ENCODE measurements around the gene CCDC80.
A peak's percentile ranks its signal among the peaks of the same experiment; 100 is the strongest.
"Not testable (repeated sequence)": the region's sequence is repeated elsewhere in the genome, so short reads cannot be mapped to it uniquely, and the experiment has no call there.

The CCDC80 gene

GRCh38 chr3:112564940-112565305 lies 76.0 kb downstream of the CCDC80 start:
- ChIA-PET CTCF (no interaction called here), POLR2A (ENCODE audit: low non-redundant PET) (no interaction called here)
- DNase-seq (ENCODE audit: low spot score), result no peak
- H3K27ac ChIP-seq, result no peak overlapping the region
- no peak for TF ChIP-seq CTCF (conservative IDR thresholded peaks at IDR 0.05; ENCODE audit: low read depth)

- CTCF ChIA-PET; H3K27ac ChIP-seq; POLR2A ChIA-PET (ENCODE audit: low non-redundant PET); DNase-seq (ENCODE audit: low spot score): not testable (repeated sequence)
Measured at GRCh38 chr3:112564247-112564939, 76.5 kb downstream of the CCDC80 start.

GRCh38 chr3:112561734-112562529 lies 79.0 kb downstream of the CCDC80 start, which contains the start of the genes ATG3 and SLC35A5:
ATG3 (minus strand) TSS chr3:112561962; CDS start chr3:112561528, 434 bp downstream.
SLC35A5 (plus strand) TSS chr3:112562045; CDS start chr3:112563404, 1,359 bp downstream.
- ChIA-PET CTCF (interaction anchor here (0.6 to 0.9 kb wide), 4 partner anchors 31 to 1495 kb away, joined by 3 to 4 read pairs (median 3); partner anchors contain the start of genes CCDC191 and QTRT2), POLR2A (ENCODE audit: low non-redundant PET) (interaction anchor here (0.6 to 0.8 kb wide), 2 partner anchors 79 to 921 kb away, joined by 3 to 4 read pairs; no protein-coding TSS in a partner anchor)

GRCh38 chr3:112561484-112561733 lies 79.5 kb downstream of the CCDC80 start:
- CTCF ChIA-PET, result interaction anchor here (1.0 kb wide), 1 partner anchor 28 kb away, joined by 11 read pairs; no protein-coding TSS in a partner anchor
- peak overlapping the region; percentile 97 for H3K27ac ChIP-seq
- no peak for TF ChIP-seq CTCF (conservative IDR thresholded peaks at IDR 0.05; ENCODE audit: low read depth)
- DNase-seq (ENCODE audit: low spot score), result no peak
- POLR2A ChIA-PET (ENCODE audit: low non-redundant PET), result interaction anchor here (0.6 to 0.8 kb wide), 3 partner anchors 13 to 921 kb away, joined by 3 to 4 read pairs (median 3); no protein-coding TSS in a partner anchor

More at GRCh38 chr3:112561734-112562529, 79.0 kb downstream of the CCDC80 start, which contains the start of the genes ATG3 and SLC35A5:
- no peak for TF ChIP-seq CTCF (conservative IDR thresholded peaks at IDR 0.05; ENCODE audit: low read depth)
- H3K27ac ChIP-seq, result peak within 1 kb of the TSS; percentile 97
- DNase-seq (ENCODE audit: low spot score), result peak; percentile 98

GRCh38 chr3:112560721-112561483 lies 80.0 kb downstream of the CCDC80 start:
- peak overlapping the region; percentile 97 for H3K27ac ChIP-seq
- CTCF ChIA-PET, result interaction anchor here (0.7 to 1.0 kb wide), 2 partner anchors 28 to 29 kb away, joined by 3 to 11 read pairs; no protein-coding TSS in a partner anchor
- POLR2A ChIA-PET (ENCODE audit: low non-redundant PET), result interaction anchor here (0.6 to 0.7 kb wide), 2 partner anchors 12 to 920 kb away, joined by 3 read pairs; no protein-coding TSS in a partner anchor
- DNase-seq (ENCODE audit: low spot score), result peak; percentile 71
- TF ChIP-seq CTCF (conservative IDR thresholded peaks at IDR 0.05; ENCODE audit: low read depth), result no peak

- H3K27ac ChIP-seq, result no peak overlapping the region
- POLR2A ChIA-PET (ENCODE audit: low non-redundant PET), result no interaction called here
- no peak for DNase-seq (ENCODE audit: low spot score)
- no peak for TF ChIP-seq CTCF (conservative IDR thresholded peaks at IDR 0.05; ENCODE audit: low read depth)
- CTCF ChIA-PET, result interaction anchor here (0.6 to 1.0 kb wide), 3 partner anchors 27 to 82 kb away, joined by 3 to 11 read pairs (median 3); no protein-coding TSS in a partner anchor
Measured at GRCh38 chr3:112560307-112560706, 80.6 kb downstream of the CCDC80 start.
